Stimulated activated naive CD8-positive, alpha-beta T cell treated with anti-CD3 and anti-CD28 coated beads, Interleukin-15, Interleukin-2, amounts not matched to agents 100 U/mL and 50 U/mL, for 24 hours (primary cell): ENCODE measurements around the gene NDST3.
"Not testable (repeated sequence)": the region's sequence is repeated elsewhere in the genome, so short reads cannot be mapped to it uniquely, and the experiment has no call there.

ENCODE experiments used
- ATAC-seq: fragments of 150-1000 bp; cut with Tn5 transposase; one replicate; pipeline ENCODE4 v1.10.0; 2021
- DNase-seq: peaks from one replicate; pipeline ENCODE4 v3.0.0; 2021

The NDST3 gene

GRCh38 chr4:118177126-118177525 lies 142.8 kb downstream of the NDST3 start:
- DNase-seq = no peak
- ATAC-seq = no peak

- no peak for DNase-seq
- no peak for ATAC-seq
These were observed 146.5 kb downstream of the NDST3 start for GRCh38 chr4:118180776-118181175.

GRCh38 chr4:118190903-118191302 lies 156.6 kb downstream of the NDST3 start:
- ATAC-seq (no peak), DNase-seq (no peak)

GRCh38 chr4:118193421-118193820 lies 159.1 kb downstream of the NDST3 start:
- ATAC-seq = no peak
- DNase-seq = no peak

GRCh38 chr4:118206627-118207026 lies 172.3 kb downstream of the NDST3 start:
- DNase-seq = no peak
- no peak for ATAC-seq

- no peak for DNase-seq
These were observed 178.8 kb downstream of the NDST3 start for GRCh38 chr4:118213101-118213500.

GRCh38 chr4:118215826-118216225 lies 181.5 kb downstream of the NDST3 start:
- DNase-seq (no peak), ATAC-seq (no peak)

More at GRCh38 chr4:118213101-118213500, 178.8 kb downstream of the NDST3 start:
- ATAC-seq = no peak

- DNase-seq (no peak), ATAC-seq (no peak)
These were observed 187.0 kb downstream of the NDST3 start for GRCh38 chr4:118221227-118221800.

- DNase-seq = no peak
- no peak for ATAC-seq
These were observed 190.1 kb downstream of the NDST3 start for GRCh38 chr4:118224243-118224829.

- no peak for DNase-seq
- no peak for ATAC-seq
These were observed 191.2 kb downstream of the NDST3 start for GRCh38 chr4:118225511-118225910.

GRCh38 chr4:118226311-118227010 lies 192.2 kb downstream of the NDST3 start:
- ATAC-seq (no peak), DNase-seq (no peak)

GRCh38 chr4:118235566-118236120 lies 201.4 kb downstream of the NDST3 start:
- no peak for ATAC-seq
- DNase-seq = no peak

- no peak for DNase-seq
- no peak for ATAC-seq
These were observed 203.2 kb downstream of the NDST3 start for GRCh38 chr4:118237531-118237930.

GRCh38 chr4:118249890-118250289 lies 215.6 kb downstream of the NDST3 start:
- ATAC-seq = no peak
- no peak for DNase-seq

- DNase-seq (no peak), ATAC-seq (no peak)
These were observed 220.1 kb downstream of the NDST3 start for GRCh38 chr4:118254368-118254767.

- DNase-seq = no peak
- no peak for ATAC-seq
These were observed 224.8 kb downstream of the NDST3 start for GRCh38 chr4:118259111-118259510.

- DNase-seq (no peak), ATAC-seq (no peak)
These were observed 226.0 kb downstream of the NDST3 start for GRCh38 chr4:118260309-118260708.

GRCh38 chr4:118264096-118264495 lies 229.8 kb downstream of the NDST3 start:
- DNase-seq = no peak
- no peak for ATAC-seq

- DNase-seq = peak; percentile 37
- ATAC-seq = peak; percentile 65
These were observed 231.2 kb downstream of the NDST3 start for GRCh38 chr4:118265312-118266144.

GRCh38 chr4:118266145-118266496 lies 231.8 kb downstream of the NDST3 start:
- DNase-seq, ATAC-seq: not testable (repeated sequence)

GRCh38 chr4:118268780-118269179 lies 234.5 kb downstream of the NDST3 start:
- ATAC-seq = no peak
- no peak for DNase-seq

GRCh38 chr4:118270492-118270891 lies 236.2 kb downstream of the NDST3 start:
- ATAC-seq = no peak

GRCh38 chr4:118271788-118272187 lies 237.5 kb downstream of the NDST3 start:
- no peak for ATAC-seq
- no peak for DNase-seq

More at GRCh38 chr4:118270492-118270891, 236.2 kb downstream of the NDST3 start:
- no peak for DNase-seq
